Neural progenitor cell (in vitro differentiated cells): ENCODE measurements around the gene CD244. TPM values are rescaled to one million over a fixed set of nuclear protein-coding genes. Genes with fewer than 3 reads are reported as not detected.

Experiments used
- DNase-seq: peaks from one replicate; pipeline ENCODE4 v3.0.0-alpha.2; 2016; ENCODE audit warnings: low spot score
- H2AFZ ChIP-seq: fragments of 200-600 bp; sonication (generic); replicated peaks from 2 replicates; pipeline ENCODE4 v1.6.1; 2016; ENCODE audit warnings: antibody characterized with exemption
- H3F3A ChIP-seq: fragments of 200-600 bp; sonication (generic); 2 replicates; pipeline ENCODE4 v1.6.1; 2016; ENCODE audit warnings: antibody characterized with exemption, low read depth
- H3K27ac ChIP-seq: fragments of 200-600 bp; sonication (generic); 2 replicates; pipeline ENCODE4 v1.5.1; 2016; ENCODE audit warnings: mild to moderate bottlenecking
- H3K27me3 ChIP-seq: fragments of 200-600 bp; sonication (generic); 2 replicates; pipeline ENCODE4 v1.6.1; 2016; ENCODE audit warnings: mild to moderate bottlenecking, moderate library complexity
- H3K36me3 ChIP-seq: fragments of 200-600 bp; sonication (generic); 2 replicates; pipeline ENCODE4 v1.5.1; 2016
- H3K4me1 ChIP-seq: fragments of 200-600 bp; sonication (generic); 2 replicates; pipeline ENCODE4 v1.6.1; 2016; ENCODE audit warnings: mixed run types
- H3K4me2 ChIP-seq: fragments of 200-600 bp; sonication (generic); 2 replicates; pipeline ENCODE4 v1.6.1; 2016
- H3K4me3 ChIP-seq: fragments of 200-600 bp; sonication (generic); 2 replicates; pipeline ENCODE4 v1.5.1; 2016
- H3K79me2 ChIP-seq: fragments of 200-600 bp; sonication (generic); 2 replicates; pipeline ENCODE4 v1.6.1; 2016; ENCODE audit warnings: low read depth
- H3K9ac ChIP-seq: fragments of 200-600 bp; sonication (generic); 2 replicates; pipeline ENCODE4 v1.6.1; 2016
- H3K9me3 ChIP-seq: fragments of 200-600 bp; sonication (generic); 2 replicates; pipeline ENCODE4 v1.5.1; 2016; ENCODE audit warnings: low read depth
- H4K20me1 ChIP-seq: fragments of 200-600 bp; sonication (generic); 2 replicates; pipeline ENCODE4 v1.6.1; 2016; ENCODE audit warnings: low read depth
- H3K27ac Mint-ChIP-seq: 3 replicates; pipeline ENCODE4 v1.8.0; 2021; ENCODE audit warnings: mixed read lengths
- H3K27me3 Mint-ChIP-seq: 2 replicates; pipeline ENCODE4 v1.8.0; 2022; ENCODE audit warnings: low read depth, mild to moderate bottlenecking, inconsistent platforms, moderate library complexity, mixed read lengths; ENCODE audit not compliant: insufficient read depth
- H3K36me3 Mint-ChIP-seq: 3 replicates; pipeline ENCODE4 v1.8.0; 2021; ENCODE audit warnings: mixed read lengths
- H3K4me1 Mint-ChIP-seq: 3 replicates; pipeline ENCODE4 v1.8.0; 2021; ENCODE audit warnings: mixed read lengths
- H3K4me3 Mint-ChIP-seq: 3 replicates; pipeline ENCODE4 v1.8.0; 2021; ENCODE audit warnings: mild to moderate bottlenecking, moderate library complexity, mixed read lengths
- H3K9me3 Mint-ChIP-seq: 3 replicates; pipeline ENCODE4 v1.8.0; 2020; ENCODE audit warnings: mixed read lengths
- CTCF ChIP-seq: fragments of 200-600 bp; sonication (generic); IDR thresholded peaks from 2 replicates; pipeline ENCODE4 v1.5.1; 2017; ENCODE audit warnings: antibody characterized with exemption, mild to moderate bottlenecking
- EZH2 ChIP-seq: fragments of 200-600 bp; sonication (generic); IDR thresholded peaks from 2 replicates; pipeline ENCODE4 v1.6.1; 2017; ENCODE audit warnings: antibody characterized with exemption, mild to moderate bottlenecking, moderate library complexity
- EZH2phosphoT487 ChIP-seq: fragments of 200-600 bp; sonication (generic); IDR thresholded peaks from 2 replicates; pipeline ENCODE4 v1.6.1; 2017; ENCODE audit warnings: antibody characterized with exemption
- total RNA-seq: library from RNA; depleted of rRNA; stranded (reverse); fragments of >200 nt; gene quantifications from 2 replicates; pipeline ENCODE4 v1.2.3, GENCODE V29; 2015; ENCODE audit warnings: low replicate concordance

The CD244 gene
- total RNA-seq, 1 donor from 2014 or later = not detected

- H3K27ac ChIP-seq = no peak overlapping the region
- Mint-ChIP-seq H3K9me3 (no peaks in the 10 kb centered on the region), H3K27me3 (no peaks in the 10 kb centered on the region), H3K36me3 (no peaks in the 10 kb centered on the region), H3K4me3 (no peak overlapping the region), H3K27ac (no peak overlapping the region), H3K4me1 (no peaks in the 10 kb centered on the region)
- TF ChIP-seq EZH2phosphoT487 (no peak), CTCF (no peak), EZH2 (no peak)
- H3F3A ChIP-seq = no peaks in the 10 kb centered on the region
- no peaks in the 10 kb centered on the region for H3K9me3 ChIP-seq
- H3K9ac ChIP-seq = no peak overlapping the region
- H4K20me1 ChIP-seq = no peaks in the 10 kb centered on the region
- H2AFZ ChIP-seq = no peak overlapping the region
- no peak overlapping the region for H3K4me2 ChIP-seq
- no peaks in the 10 kb centered on the region for H3K36me3 ChIP-seq
- no peak for DNase-seq
- no peaks in the 10 kb centered on the region for H3K27me3 ChIP-seq
- H3K4me3 ChIP-seq = no peak overlapping the region
- H3K4me1 ChIP-seq = no peaks in the 10 kb centered on the region
- no peaks in the 10 kb centered on the region for H3K79me2 ChIP-seq
Measured at GRCh38 chr1:160826546-160826945, 36.1 kb downstream of the CD244 start.

GRCh38 chr1:160823296-160823695, 39.4 kb downstream of the CD244 start:
- no peaks in the 10 kb centered on the region for H3K9me3 ChIP-seq
- no peak overlapping the region for H3K27ac Mint-ChIP-seq
- no peaks in the 10 kb centered on the region for H4K20me1 ChIP-seq
- H3K4me3 ChIP-seq = no peak overlapping the region
- H3K4me1 ChIP-seq = peaks cover 8% of the 10 kb centered on the region
- no peaks in the 10 kb centered on the region for H3K27me3 ChIP-seq
- no peak overlapping the region for H3K9ac ChIP-seq
- no peak for DNase-seq
- TF ChIP-seq EZH2 = no peak
- no peak for TF ChIP-seq EZH2phosphoT487
- no peak for TF ChIP-seq CTCF
- H3K27me3 Mint-ChIP-seq = peaks cover 2% of the 10 kb centered on the region
- no peaks in the 10 kb centered on the region for H3K36me3 Mint-ChIP-seq
- H3K4me3 Mint-ChIP-seq = no peak overlapping the region
- H3F3A ChIP-seq = no peaks in the 10 kb centered on the region
- H2AFZ ChIP-seq = no peak overlapping the region
- no peaks in the 10 kb centered on the region for H3K79me2 ChIP-seq
- no peaks in the 10 kb centered on the region for H3K36me3 ChIP-seq
- no peak overlapping the region for H3K4me2 ChIP-seq
- H3K4me1 Mint-ChIP-seq = peaks cover 4% of the 10 kb centered on the region
- no peaks in the 10 kb centered on the region for H3K9me3 Mint-ChIP-seq
- H3K27ac ChIP-seq = no peak overlapping the region

GRCh38 chr1:160821627-160822026, 41.1 kb downstream of the CD244 start:
- no peak overlapping the region for H3K4me3 Mint-ChIP-seq
- peaks cover 2% of the 10 kb centered on the region for H3K27me3 Mint-ChIP-seq

More at GRCh38 chr1:160821627-160822026, 41.1 kb downstream of the CD244 start:
- H3K79me2 ChIP-seq = no peaks in the 10 kb centered on the region
- DNase-seq = no peak
- H3K27ac ChIP-seq = no peak overlapping the region
- Mint-ChIP-seq H3K36me3 (no peaks in the 10 kb centered on the region), H3K27ac (no peak overlapping the region), H3K4me1 (peaks cover 8% of the 10 kb centered on the region), H3K9me3 (no peaks in the 10 kb centered on the region)
- no peak overlapping the region for H3K4me3 ChIP-seq
- no peak overlapping the region for H3K9ac ChIP-seq
- H3F3A ChIP-seq = no peaks in the 10 kb centered on the region
- no peaks in the 10 kb centered on the region for H4K20me1 ChIP-seq
- H3K36me3 ChIP-seq = no peaks in the 10 kb centered on the region
- no peak overlapping the region for H2AFZ ChIP-seq
- no peak for TF ChIP-seq EZH2phosphoT487
- peak; percentile 35 for TF ChIP-seq CTCF
- no peak for TF ChIP-seq EZH2
- H3K9me3 ChIP-seq = no peaks in the 10 kb centered on the region
- H3K4me2 ChIP-seq = no peak overlapping the region
- H3K27me3 ChIP-seq = no peaks in the 10 kb centered on the region
- peaks cover 14% of the 10 kb centered on the region for H3K4me1 ChIP-seq
